ENCODE data around the gene RIC3. TPM values are rescaled to one million over a fixed set of nuclear protein-coding genes. Genes with fewer than 3 reads are reported as not detected.

Gene RIC3
- total and polyA plus RNA-seq, 7 donors = 0.46 to 8.4 (median 3.4) TPM

GRCh38 chr11:8095371-8095770 lies 73.5 kb downstream of the RIC3 start:
- no peaks in the 10 kb centered on the region for H3K4me1 ChIP-seq
- no peak overlapping the region for H3K27ac ChIP-seq
- ATAC-seq (no peak), DNase-seq (no peak)
- 49 to 62% (median 56%) methylated on average over 12 of the region's 12 CpGs for WGBS, 3 donors
- H3K27me3 ChIP-seq (ENCODE audit: insufficient read depth in 3 of 3, low read length in 2 of 3) = no peaks in the 10 kb centered on the region
- no peak overlapping the region for H3K4me3 ChIP-seq
- no peaks in the 10 kb centered on the region for H3K36me3 ChIP-seq (ENCODE audit: insufficient read depth in 1 of 2, low read depth in 1 of 2)
- intact Hi-C loops (cut with DNase I) = loop anchor here in 1 of 2 donors (5.0 kb wide), 2 partner anchors 88 to 998 kb away; no protein-coding TSS in a partner anchor
- no peaks in the 10 kb centered on the region for H3K9me3 ChIP-seq
- no peak for TF ChIP-seq CTCF (IDR thresholded peaks at IDR 0.05)

- no peak for DNase-seq
- 89 to 93% (median 91%) methylated on average over 11 of the region's 11 CpGs for WGBS, 3 donors
- no peak for ATAC-seq
- Histone ChIP-seq H3K4me1 (no peaks in the 10 kb centered on the region), H3K27me3 (ENCODE audit: insufficient read depth in 3 of 3, low read length in 2 of 3) (no peaks in the 10 kb centered on the region), H3K27ac (no peak overlapping the region), H3K4me3 (no peak overlapping the region), H3K36me3 (ENCODE audit: insufficient read depth in 1 of 2, low read depth in 1 of 2) (no peaks in the 10 kb centered on the region), H3K9me3 (no peaks in the 10 kb centered on the region)
- intact Hi-C loops (cut with DNase I) = loop anchor here (5.0 kb wide), 3 partner anchors 62 to 997 kb away; no protein-coding TSS in a partner anchor
- no peak for TF ChIP-seq CTCF (IDR thresholded peaks at IDR 0.05)
Observed at GRCh38 chr11:8094656-8095055, 74.2 kb downstream of the RIC3 start.

- H3K4me3 ChIP-seq = no peak overlapping the region
- no peaks in the 10 kb centered on the region for H3K36me3 ChIP-seq (ENCODE audit: insufficient read depth in 1 of 2, low read depth in 1 of 2)
- 86 to 96% (median 95%) methylated on average over 8 to 9 of the region's 9 CpGs for WGBS, 3 donors
- H3K27me3 ChIP-seq (ENCODE audit: insufficient read depth in 3 of 3, low read length in 2 of 3) = no peaks in the 10 kb centered on the region
- H3K4me1 ChIP-seq = no peaks in the 10 kb centered on the region
- ATAC-seq = no peak
- TF ChIP-seq CTCF (IDR thresholded peaks at IDR 0.05) = no peak
- H3K27ac ChIP-seq = no peak overlapping the region
- intact Hi-C loops (cut with DNase I) = loop anchor here in 1 of 2 donors (5.0 kb wide), 2 partner anchors 62 to 87 kb away; no protein-coding TSS in a partner anchor
- H3K9me3 ChIP-seq = no peaks in the 10 kb centered on the region
- no peak for DNase-seq
Observed at GRCh38 chr11:8093931-8094575, 74.8 kb downstream of the RIC3 start.

- Histone ChIP-seq H3K27ac (no peak overlapping the region), H3K9me3 (no peaks in the 10 kb centered on the region), H3K4me1 (no peaks in the 10 kb centered on the region), H3K4me3 (no peak overlapping the region), H3K27me3 (ENCODE audit: insufficient read depth in 3 of 3, low read length in 2 of 3) (no peaks in the 10 kb centered on the region), H3K36me3 (ENCODE audit: insufficient read depth in 1 of 2, low read depth in 1 of 2) (no peaks in the 10 kb centered on the region)
- DNase-seq (peak; percentile 56 to 69), ATAC-seq (peak; percentile 61 to 75 (median 65))
- TF ChIP-seq CTCF (IDR thresholded peaks at IDR 0.05) = peak; percentile 51
- 43 to 59% (median 43%) methylated on average over 11 of the region's 11 CpGs for whole genome bisulfite sequencing, 3 donors
- intact Hi-C loops (cut with DNase I) = loop anchor here in 1 of 2 donors (5.0 kb wide), 2 partner anchors 61 to 86 kb away; no protein-coding TSS in a partner anchor
Observed at GRCh38 chr11:8092587-8093424, 76.0 kb downstream of the RIC3 start.

Measured in psoas muscle (tissue), 8 donors.